HEK293 (cell line): ENCODE results near the gene OTUB2.

Source experiments
- CTCF ChIA-PET: fragments of 350-600 bp; formaldehyde crosslinking; extraction: SDS; loops from one replicate; lab custom pipeline; 2021; ENCODE audit warnings: antibody characterized with exemption; lab: Yijun Ruan, JAX
- POLR2A ChIA-PET: fragments of 300-600 bp; formaldehyde crosslinking; extraction: SDS; loops from one replicate; lab custom pipeline; 2020; ENCODE audit warnings: antibody characterized with exemption, inconsistent platforms; lab: Yijun Ruan, JAX
- H3K27ac ChIP-seq: fragments of 200-500 bp; sonication (Bioruptor generic); 2 replicates; pipeline ENCODE4 v1.5.1; 2014; ENCODE audit warnings: low read depth, low read length, control low read depth, inconsistent platforms; ENCODE audit errors: extremely low read depth
- H3K36me3 ChIP-seq, 2 experiments: fragments of 200-500 bp in 1 of 2; sonication (Bioruptor generic) in 1 of 2; 1 replicate in 1 of 2; 2 replicates in 1 of 2; pipeline ENCODE4 v1.5.1; 2014 to 2017; ENCODE audit warnings: inconsistent platforms in 2 of 2, low read length in 2 of 2; ENCODE audit not compliant: control insufficient read depth in 2 of 2, insufficient read depth in 1 of 2
- H3K4me1 ChIP-seq: fragments of 200-500 bp; sonication (Bioruptor generic); 2 replicates; pipeline ENCODE4 v1.5.1; 2014; ENCODE audit warnings: mild to moderate bottlenecking, low read length, inconsistent platforms; ENCODE audit not compliant: control insufficient read depth, insufficient read depth
- H3K4me3 ChIP-seq: 2 replicates; pipeline ENCODE4 v1.5.1; 2011; ENCODE audit warnings: low read depth, mild to moderate bottlenecking, control low read depth, low read length, moderate library complexity
- H3K9me3 ChIP-seq: fragments of 200-500 bp; sonication (Bioruptor generic); 2 replicates; pipeline ENCODE4 v1.5.1; 2014; ENCODE audit warnings: low read depth, low read length, inconsistent platforms; ENCODE audit not compliant: control insufficient read depth, insufficient read depth
- EGR2 ChIP-seq: fragments of 450-650 bp; formaldehyde crosslinking; IDR thresholded peaks from 2 replicates; pipeline ENCODE4 v1.5.1; 2016; ENCODE audit warnings: low read depth, missing biosample characterization, missing genetic modification characterization
- KLF7 ChIP-seq: fragments of 450-650 bp; formaldehyde crosslinking; IDR thresholded peaks from 2 replicates; pipeline ENCODE4 v1.5.1; 2016; ENCODE audit warnings: missing biosample characterization, missing genetic modification characterization, borderline replicate concordance
- KLF9 ChIP-seq: fragments of 450-650 bp; formaldehyde crosslinking; IDR thresholded peaks from 2 replicates; pipeline ENCODE4 v1.5.1; 2016; ENCODE audit warnings: missing biosample characterization, missing genetic modification characterization, low read depth
- SALL2 ChIP-seq: fragments of 450-650 bp; formaldehyde crosslinking; IDR thresholded peaks from 2 replicates; pipeline ENCODE4 v1.5.0; 2017; ENCODE audit warnings: missing biosample characterization, mild to moderate bottlenecking, missing genetic modification characterization, borderline replicate concordance
- ZFP41 ChIP-seq: fragments of 450-650 bp; formaldehyde crosslinking; IDR thresholded peaks from 2 replicates; pipeline ENCODE4 v1.5.1; 2016; ENCODE audit warnings: missing biosample characterization, missing genetic modification characterization, borderline replicate concordance
- ZNF169 ChIP-seq: fragments of 450-650 bp; formaldehyde crosslinking; IDR thresholded peaks from 2 replicates; pipeline ENCODE4 v1.5.1; 2016; ENCODE audit warnings: missing biosample characterization, missing genetic modification characterization
- ZNF514 ChIP-seq: fragments of 450-650 bp; formaldehyde crosslinking; IDR thresholded peaks from 2 replicates; pipeline ENCODE4 v1.5.1; 2016; ENCODE audit warnings: missing biosample characterization, missing genetic modification characterization
- ZNF585B ChIP-seq: fragments of 450-650 bp; formaldehyde crosslinking; IDR thresholded peaks from 2 replicates; pipeline ENCODE4 v1.5.1; 2016; ENCODE audit warnings: missing biosample characterization, missing genetic modification characterization
- ZNF600 ChIP-seq: fragments of 450-650 bp; formaldehyde crosslinking; IDR thresholded peaks from 2 replicates; pipeline ENCODE4 v1.5.1; 2016; ENCODE audit warnings: missing biosample characterization, missing genetic modification characterization
- ZNF623 ChIP-seq: fragments of 450-650 bp; formaldehyde crosslinking; IDR thresholded peaks from 2 replicates; pipeline ENCODE4 v1.5.1; 2016; ENCODE audit warnings: missing biosample characterization, missing genetic modification characterization
- ZNF639 ChIP-seq: fragments of 450-650 bp; formaldehyde crosslinking; IDR thresholded peaks from 2 replicates; pipeline ENCODE4 v1.5.1; 2016; ENCODE audit warnings: missing biosample characterization, missing genetic modification characterization

The OTUB2 gene

GRCh38 chr14:94038921-94039629 is 12.9 kb downstream of the OTUB2 start:
- Histone ChIP-seq H3K4me3 (no peak overlapping the region), H3K9me3 (no peaks in the 10 kb centered on the region), H3K36me3 (peaks cover 0 to 26% of the 10 kb centered on the region in 2 experiments; a peak in 1 of 3 replicates), H3K4me1 (no peaks in the 10 kb centered on the region), H3K27ac (no peak overlapping the region)
- POLR2A ChIA-PET, result no interaction called here
- CTCF ChIA-PET, result interaction anchor here (0.5 to 2.7 kb wide), 6 partner anchors 10 to 277 kb away, joined by 3 to 10 read pairs (median 5); no protein-coding TSS in a partner anchor
- TF ChIP-seq EGR2 (tag by site-specific recombination) (no peak), ZNF514 (tag by site-specific recombination) (no peak), ZNF585B (tag by site-specific recombination) (no peak), SALL2 (tag by site-specific recombination) (no peak)

- Histone ChIP-seq H3K4me1 (no peaks in the 10 kb centered on the region), H3K36me3 (peaks cover 5 to 33% of the 10 kb centered on the region in 2 experiments; a peak in 1 of 3 replicates), H3K4me3 (no peak overlapping the region), H3K9me3 (no peaks in the 10 kb centered on the region), H3K27ac (no peak overlapping the region)
- POLR2A ChIA-PET, result no interaction called here
- CTCF ChIA-PET, result no interaction called here
- TF ChIP-seq ZFP41 (tag by site-specific recombination), result no peak
- no peak for TF ChIP-seq ZNF600 (tag by site-specific recombination)
Measured at GRCh38 chr14:94040247-94040646, 14.1 kb downstream of the OTUB2 start.

DNA sequence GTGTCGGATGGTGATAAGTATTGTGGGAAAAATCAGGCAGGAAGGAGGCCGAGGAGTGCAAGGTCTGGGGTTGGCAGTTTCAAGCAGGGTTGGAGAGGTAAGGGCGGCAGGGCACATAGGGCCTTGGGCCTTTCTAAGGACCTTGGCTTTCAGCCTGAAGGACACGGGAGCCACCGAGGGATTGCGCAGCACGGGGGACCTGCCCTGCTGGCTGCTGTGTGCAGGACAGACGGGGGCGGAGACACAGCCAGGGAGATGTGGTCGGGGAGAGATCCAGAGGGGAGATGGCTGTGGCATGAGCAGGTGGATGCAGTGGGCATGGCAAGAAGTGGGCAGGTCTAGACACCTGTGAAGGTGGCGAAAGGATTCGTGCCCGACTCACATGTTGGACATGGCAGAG is 14.7 kb downstream of the OTUB2 start:
- Histone ChIP-seq H3K27ac (no peak overlapping the region), H3K4me3 (no peak overlapping the region), H3K4me1 (no peaks in the 10 kb centered on the region)
- TF ChIP-seq EGR2 (tag by site-specific recombination) (0 out of 2 replicates have a peak, but pooled peaks have one; percentile 12), ZNF623 (tag by site-specific recombination) (no peak)
- TF ChIP-seq, all 188 proteins: peak for 1
- peaks cover 5 to 38% of the 10 kb centered on the region in 2 experiments; a peak in 1 of 3 replicates for H3K36me3 ChIP-seq
- H3K9me3 ChIP-seq, result no peaks in the 10 kb centered on the region
- ChIA-PET CTCF (no interaction called here), POLR2A (no interaction called here)

GRCh38 chr14:94041551-94042346 is 15.6 kb downstream of the OTUB2 start:
- Histone ChIP-seq H3K4me1 (no peaks in the 10 kb centered on the region), H3K9me3 (no peaks in the 10 kb centered on the region), H3K27ac (no peak overlapping the region), H3K4me3 (no peak overlapping the region), H3K36me3 (peaks cover 5 to 48% of the 10 kb centered on the region in 2 experiments; a peak in 2 of 3 replicates)
- TF ChIP-seq ZNF600 (tag by site-specific recombination) (0 out of 2 replicates have a peak, but pooled peaks have one; percentile 21), ZNF639 (tag by site-specific recombination) (no peak), ZNF169 (tag by site-specific recombination) (0 out of 2 replicates have a peak, but pooled peaks have one; percentile 43), KLF9 (tag by site-specific recombination) (no peak), KLF7 (tag by site-specific recombination) (no peak)
- ChIA-PET CTCF (no interaction called here), POLR2A (no interaction called here)
